ENCODE data around the gene DUOXA1.
A peak's percentile ranks its signal among the peaks of the same experiment; 100 is the strongest.

DNA sequence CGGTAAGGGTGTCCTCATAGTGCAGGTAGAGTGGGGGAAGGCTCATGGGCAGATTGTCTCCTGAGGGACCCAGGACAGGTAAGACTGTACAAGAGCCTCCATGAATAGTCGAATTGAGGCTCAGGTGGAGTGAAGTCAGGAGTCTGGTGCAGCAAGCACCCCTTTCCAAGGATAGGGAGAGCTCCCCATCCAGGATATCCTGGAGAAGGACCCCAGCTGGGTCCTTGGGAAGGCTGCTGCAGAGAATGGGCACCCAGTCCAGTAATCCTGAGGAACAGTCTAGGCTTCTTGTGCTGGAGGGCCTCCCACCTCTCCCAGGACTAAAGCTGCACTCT lies 15.0 kb downstream of the DUOXA1 start:
- peak; percentile 88 for TF ChIP-seq EZH2 (IDR thresholded peaks at IDR 0.05; ENCODE audit: low read depth, unreplicated experiment)
- TF ChIP-seq, protein P1, sequence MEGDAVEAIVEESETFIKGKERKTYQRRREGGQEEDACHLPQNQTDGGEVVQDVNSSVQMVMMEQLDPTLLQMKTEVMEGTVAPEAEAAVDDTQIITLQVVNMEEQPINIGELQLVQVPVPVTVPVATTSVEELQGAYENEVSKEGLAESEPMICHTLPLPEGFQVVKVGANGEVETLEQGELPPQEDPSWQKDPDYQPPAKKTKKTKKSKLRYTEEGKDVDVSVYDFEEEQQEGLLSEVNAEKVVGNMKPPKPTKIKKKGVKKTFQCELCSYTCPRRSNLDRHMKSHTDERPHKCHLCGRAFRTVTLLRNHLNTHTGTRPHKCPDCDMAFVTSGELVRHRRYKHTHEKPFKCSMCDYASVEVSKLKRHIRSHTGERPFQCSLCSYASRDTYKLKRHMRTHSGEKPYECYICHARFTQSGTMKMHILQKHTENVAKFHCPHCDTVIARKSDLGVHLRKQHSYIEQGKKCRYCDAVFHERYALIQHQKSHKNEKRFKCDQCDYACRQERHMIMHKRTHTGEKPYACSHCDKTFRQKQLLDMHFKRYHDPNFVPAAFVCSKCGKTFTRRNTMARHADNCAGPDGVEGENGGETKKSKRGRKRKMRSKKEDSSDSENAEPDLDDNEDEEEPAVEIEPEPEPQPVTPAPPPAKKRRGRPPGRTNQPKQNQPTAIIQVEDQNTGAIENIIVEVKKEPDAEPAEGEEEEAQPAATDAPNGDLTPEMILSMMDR (conservative IDR thresholded peaks at IDR 0.05; ENCODE audit: low read depth in 2 of 2), result no peak
- TF ChIP-seq EZH2phosphoT487 (IDR thresholded peaks at IDR 0.05; ENCODE audit: unreplicated experiment), result peak; percentile 14
- TF ChIP-seq POLR2AphosphoS5 (IDR thresholded peaks at IDR 0.05; ENCODE audit: low read depth), result no peak
- TF ChIP-seq CREB1 (CRISPR knock-in tag; IDR thresholded peaks at IDR 0.05; ENCODE audit: low read depth), result no peak
- TF ChIP-seq, protein P2, sequence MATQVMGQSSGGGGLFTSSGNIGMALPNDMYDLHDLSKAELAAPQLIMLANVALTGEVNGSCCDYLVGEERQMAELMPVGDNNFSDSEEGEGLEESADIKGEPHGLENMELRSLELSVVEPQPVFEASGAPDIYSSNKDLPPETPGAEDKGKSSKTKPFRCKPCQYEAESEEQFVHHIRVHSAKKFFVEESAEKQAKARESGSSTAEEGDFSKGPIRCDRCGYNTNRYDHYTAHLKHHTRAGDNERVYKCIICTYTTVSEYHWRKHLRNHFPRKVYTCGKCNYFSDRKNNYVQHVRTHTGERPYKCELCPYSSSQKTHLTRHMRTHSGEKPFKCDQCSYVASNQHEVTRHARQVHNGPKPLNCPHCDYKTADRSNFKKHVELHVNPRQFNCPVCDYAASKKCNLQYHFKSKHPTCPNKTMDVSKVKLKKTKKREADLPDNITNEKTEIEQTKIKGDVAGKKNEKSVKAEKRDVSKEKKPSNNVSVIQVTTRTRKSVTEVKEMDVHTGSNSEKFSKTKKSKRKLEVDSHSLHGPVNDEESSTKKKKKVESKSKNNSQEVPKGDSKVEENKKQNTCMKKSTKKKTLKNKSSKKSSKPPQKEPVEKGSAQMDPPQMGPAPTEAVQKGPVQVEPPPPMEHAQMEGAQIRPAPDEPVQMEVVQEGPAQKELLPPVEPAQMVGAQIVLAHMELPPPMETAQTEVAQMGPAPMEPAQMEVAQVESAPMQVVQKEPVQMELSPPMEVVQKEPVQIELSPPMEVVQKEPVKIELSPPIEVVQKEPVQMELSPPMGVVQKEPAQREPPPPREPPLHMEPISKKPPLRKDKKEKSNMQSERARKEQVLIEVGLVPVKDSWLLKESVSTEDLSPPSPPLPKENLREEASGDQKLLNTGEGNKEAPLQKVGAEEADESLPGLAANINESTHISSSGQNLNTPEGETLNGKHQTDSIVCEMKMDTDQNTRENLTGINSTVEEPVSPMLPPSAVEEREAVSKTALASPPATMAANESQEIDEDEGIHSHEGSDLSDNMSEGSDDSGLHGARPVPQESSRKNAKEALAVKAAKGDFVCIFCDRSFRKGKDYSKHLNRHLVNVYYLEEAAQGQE (IDR thresholded peaks at IDR 0.05; ENCODE audit: unreplicated experiment), result no peak
- no peak for TF ChIP-seq JUNB (IDR thresholded peaks at IDR 0.05; ENCODE audit: unreplicated experiment)
- no peak for TF ChIP-seq ZNF331 (CRISPR knock-in tag; IDR thresholded peaks at IDR 0.05; ENCODE audit: low read depth)
